Right lobe of liver (tissue), 4 donors: ENCODE measurements around the gene FGF22.

Experiments used
- CTCF ChIP-seq, 4 donors: fragments of 200-600 bp in 3 of 4; fragments of 450-650 bp in 1 of 4; IDR thresholded peaks; one replicate each; pipeline versions ENCODE4 v1.5.1 to v1.8.0; 2016 to 2022; ENCODE audit warnings: antibody characterized with exemption in 4 of 4, mild to moderate bottlenecking in 2 of 4
- POLR2A ChIP-seq: fragments of 450-650 bp; IDR thresholded peaks from one replicate; pipeline ENCODE4 v1.6.1; 2017; ENCODE audit warnings: antibody characterized with exemption, mild to moderate bottlenecking
- donor health status: DM: no; HTN: no; CAD: no.
- donor health status: DM: no; HTN: no; CAD: no.
- donor health status: DM: no; HTN: yes; CAD: no.

DNA sequence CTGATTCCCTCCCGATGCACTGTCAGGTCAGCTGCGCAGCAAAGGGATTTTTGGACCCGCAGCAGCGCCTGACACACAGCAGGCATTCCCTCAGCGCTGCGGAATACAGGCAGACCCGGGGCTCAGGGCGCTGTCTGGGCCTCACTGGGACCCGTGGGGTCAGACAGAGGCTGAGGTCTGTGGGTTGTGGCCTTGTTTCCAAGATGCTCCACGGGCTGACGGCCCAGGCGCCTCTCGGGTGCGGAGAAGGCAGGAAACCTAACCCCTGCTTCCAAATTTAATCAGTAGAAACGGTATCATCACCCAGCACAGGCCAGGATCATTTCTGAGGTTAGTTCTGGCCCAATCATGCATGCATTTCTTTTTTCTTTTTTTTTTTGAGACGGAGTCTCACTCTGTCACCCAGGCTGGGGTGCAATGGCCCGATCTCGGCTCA is 24.0 kb downstream of the FGF22 start:
- TF ChIP-seq CTCF (IDR thresholded peaks at IDR 0.05), result no peak
- TF ChIP-seq POLR2A, result no peak
